Endothelial cell of umbilical vein (primary cell): Measurements from ENCODE around the gene SHISA3.

Experiments
- CTCF ChIP-seq, 2 donors: IDR thresholded peaks; 1 replicate in 1 of 2; 2 replicates in 1 of 2; pipeline ENCODE4 v1.5.1; 2011; ENCODE audit warnings: low read length in 2 of 2, mild to moderate bottlenecking in 2 of 2, moderate library complexity in 2 of 2, control low read depth in 1 of 2, inconsistent platforms in 1 of 2, low read depth in 1 of 2; ENCODE audit not compliant: insufficient read depth in 1 of 2; ENCODE audit errors: extremely low read depth in 1 of 2
- EZH2 ChIP-seq: IDR thresholded peaks from 2 replicates; pipeline ENCODE4 v1.6.1; 2012; ENCODE audit warnings: borderline replicate concordance, low read depth, mild to moderate bottlenecking, moderate library complexity, low read length, inconsistent platforms; ENCODE audit not compliant: severe bottlenecking
- GATA2 ChIP-seq: IDR thresholded peaks from 2 replicates; pipeline ENCODE4 v1.7.0; 2011; ENCODE audit warnings: low read depth, mild to moderate bottlenecking, moderate library complexity, mixed read lengths, low read length; ENCODE audit not compliant: insufficient read length, insufficient read depth
- JUN ChIP-seq: IDR thresholded peaks from 2 replicates; pipeline ENCODE4 v1.6.1; 2011; ENCODE audit warnings: borderline replicate concordance, low read depth; ENCODE audit not compliant: insufficient read length, insufficient read depth
- MYC ChIP-seq: IDR thresholded peaks from one replicate; pipeline ENCODE4 v1.6.1; 2011; ENCODE audit warnings: mild to moderate bottlenecking, low read depth, low read length
- POLR2A ChIP-seq: IDR thresholded peaks from 2 replicates; pipeline ENCODE4 v1.6.1; 2012; ENCODE audit warnings: low read depth, mild to moderate bottlenecking, control low read depth, low read length
- POLR2AphosphoS5 ChIP-seq: IDR thresholded peaks from 2 replicates; pipeline ENCODE4 v1.6.1; 2012; ENCODE audit warnings: low read depth, mild to moderate bottlenecking, control low read depth, low read length, moderate library complexity; ENCODE audit not compliant: insufficient read depth

GRCh38 chr4:42350611-42351182 is 46.6 kb upstream of the SHISA3 start:
- no peak for TF ChIP-seq GATA2
- no peak for TF ChIP-seq CTCF (IDR thresholded peaks at IDR 0.05; ENCODE audit: extremely low read depth in 1 of 2, insufficient read depth in 1 of 2, low read depth in 1 of 2, low read length in 2 of 2)
- TF ChIP-seq EZH2, result no peak
- no peak for TF ChIP-seq POLR2A
- TF ChIP-seq JUN, result no peak
- no peak for TF ChIP-seq POLR2AphosphoS5
- TF ChIP-seq MYC, result no peak
